ENCODE measurements around the gene STARD8. TPM values are rescaled to one million over a fixed set of nuclear protein-coding genes. Genes with fewer than 3 reads are reported as not detected.

STARD8 gene
- polyA plus RNA-seq, 2 of the 4 experiments (the other 2 are of a cell fraction) = 1.6 to 1.7 TPM

DNA sequence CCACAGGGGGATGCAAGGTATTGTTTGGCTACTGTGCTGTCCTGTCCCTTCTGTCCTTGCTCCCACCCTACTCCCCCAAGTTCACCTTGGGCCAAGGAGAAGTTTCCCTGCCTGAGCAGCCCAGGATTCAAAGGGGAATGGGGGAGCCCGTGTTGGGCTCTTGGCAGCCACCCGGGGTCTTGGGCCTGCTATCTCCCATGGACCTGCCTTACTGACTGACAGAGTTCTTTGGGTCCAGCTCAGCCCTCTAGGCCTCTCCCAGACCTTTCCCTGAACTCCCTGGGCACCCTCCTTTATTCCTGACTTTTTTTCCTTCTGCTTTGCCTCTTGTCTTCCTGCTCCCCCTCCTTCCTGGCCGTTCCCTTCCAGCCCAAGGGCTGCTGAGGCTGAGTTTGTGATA is 67.4 kb downstream of the STARD8 start (continued):
- TF ChIP-seq, protein P1, sequence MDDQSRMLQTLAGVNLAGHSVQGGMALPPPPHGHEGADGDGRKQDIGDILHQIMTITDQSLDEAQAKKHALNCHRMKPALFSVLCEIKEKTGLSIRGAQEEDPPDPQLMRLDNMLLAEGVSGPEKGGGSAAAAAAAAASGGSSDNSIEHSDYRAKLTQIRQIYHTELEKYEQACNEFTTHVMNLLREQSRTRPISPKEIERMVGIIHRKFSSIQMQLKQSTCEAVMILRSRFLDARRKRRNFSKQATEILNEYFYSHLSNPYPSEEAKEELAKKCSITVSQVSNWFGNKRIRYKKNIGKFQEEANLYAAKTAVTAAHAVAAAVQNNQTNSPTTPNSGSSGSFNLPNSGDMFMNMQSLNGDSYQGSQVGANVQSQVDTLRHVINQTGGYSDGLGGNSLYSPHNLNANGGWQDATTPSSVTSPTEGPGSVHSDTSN (IDR thresholded peaks at IDR 0.05) = no peak
- TF ChIP-seq EHMT2 (IDR thresholded peaks at IDR 0.05; ENCODE audit: low read depth) (no peak), ZC3H11A (IDR thresholded peaks at IDR 0.05) (no peak)

GRCh38 chrX:68717196-68717595 is 69.7 kb downstream of the STARD8 start:
- POLR2A ChIA-PET = no interaction called here
- Histone ChIP-seq H3K4me1 (no peaks in the 10 kb centered on the region), H3K27ac (no peak overlapping the region), H3K9me3 (no peaks in the 10 kb centered on the region), H3K4me2 (no peak overlapping the region), H3K4me3 (no peak overlapping the region)
- no peak for DNase-seq (ENCODE audit: low read depth in 1 of 2, low spot score in 1 of 2)
- ATAC-seq = no peak
- CTCF ChIA-PET = interaction anchor here (1.0 to 2.2 kb wide), 3 partner anchors 15 to 534 kb away, joined by 3 to 10 read pairs (median 8); no protein-coding TSS in a partner anchor
- TF ChIP-seq MAFK (IDR thresholded peaks at IDR 0.05; ENCODE audit: partially characterized antibody) = no peak
- TF ChIP-seq NFE2L2 (conservative IDR thresholded peaks at IDR 0.05; ENCODE audit: low read length) = no peak
- FAIRE-seq = no peak
- 80% methylated on average over 1 of the region's 13 CpGs for WGBS (ENCODE audit: missing lambda C conversion rate)

- Histone ChIP-seq H3K4me1 (no peaks in the 10 kb centered on the region), H3K4me2 (no peak overlapping the region), H3K4me3 (no peak overlapping the region), H3K27ac (no peak overlapping the region), H3K9me3 (no peaks in the 10 kb centered on the region)
- ATAC-seq = no peak
- 82% methylated on average over 2 of the region's 24 CpGs for WGBS (ENCODE audit: missing lambda C conversion rate)
- DNase-seq (ENCODE audit: low read depth in 1 of 2, low spot score in 1 of 2) = no peak
- no peak for FAIRE-seq
- no peak for TF ChIP-seq KDM5A (IDR thresholded peaks at IDR 0.05)
- TF ChIP-seq HOXA7 (CRISPR knock-in tag; IDR thresholded peaks at IDR 0.05) = no peak
- no peak for TF ChIP-seq TP53 (CRISPR knock-in tag; IDR thresholded peaks at IDR 0.05)
- no peak for TF ChIP-seq MAFK (IDR thresholded peaks at IDR 0.05; ENCODE audit: partially characterized antibody)
- no peak for TF ChIP-seq RNF2 (IDR thresholded peaks at IDR 0.05; ENCODE audit: borderline replicate concordance, low read depth)
- TF ChIP-seq MYC (IDR thresholded peaks at IDR 0.05; ENCODE audit: borderline replicate concordance, low read length) = no peak
- TF ChIP-seq, protein P2, sequence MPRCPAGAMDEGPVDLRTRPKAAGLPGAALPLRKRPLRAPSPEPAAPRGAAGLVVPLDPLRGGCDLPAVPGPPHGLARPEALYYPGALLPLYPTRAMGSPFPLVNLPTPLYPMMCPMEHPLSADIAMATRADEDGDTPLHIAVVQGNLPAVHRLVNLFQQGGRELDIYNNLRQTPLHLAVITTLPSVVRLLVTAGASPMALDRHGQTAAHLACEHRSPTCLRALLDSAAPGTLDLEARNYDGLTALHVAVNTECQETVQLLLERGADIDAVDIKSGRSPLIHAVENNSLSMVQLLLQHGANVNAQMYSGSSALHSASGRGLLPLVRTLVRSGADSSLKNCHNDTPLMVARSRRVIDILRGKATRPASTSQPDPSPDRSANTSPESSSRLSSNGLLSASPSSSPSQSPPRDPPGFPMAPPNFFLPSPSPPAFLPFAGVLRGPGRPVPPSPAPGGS (IDR thresholded peaks at IDR 0.05) = no peak
- TF ChIP-seq EHF (CRISPR knock-in tag; IDR thresholded peaks at IDR 0.05) = no peak
- TF ChIP-seq CHD2 (IDR thresholded peaks at IDR 0.05; ENCODE audit: low read length, partially characterized antibody) = no peak
- TF ChIP-seq E2F6 (IDR thresholded peaks at IDR 0.05; ENCODE audit: borderline replicate concordance, low read depth) = no peak
- TF ChIP-seq ZFP36 (IDR thresholded peaks at IDR 0.05; ENCODE audit: borderline replicate concordance, partially characterized antibody) = no peak
- no peak for TF ChIP-seq HDAC2 (IDR thresholded peaks at IDR 0.05)
- POLR2A ChIA-PET = no interaction called here
- CTCF ChIA-PET = interaction anchor here (1.4 to 2.2 kb wide), 2 partner anchors 14 to 521 kb away, joined by 4 to 10 read pairs; no protein-coding TSS in a partner anchor
These were observed 70.4 kb downstream of the STARD8 start for GRCh38 chrX:68717663-68718442.

DNA sequence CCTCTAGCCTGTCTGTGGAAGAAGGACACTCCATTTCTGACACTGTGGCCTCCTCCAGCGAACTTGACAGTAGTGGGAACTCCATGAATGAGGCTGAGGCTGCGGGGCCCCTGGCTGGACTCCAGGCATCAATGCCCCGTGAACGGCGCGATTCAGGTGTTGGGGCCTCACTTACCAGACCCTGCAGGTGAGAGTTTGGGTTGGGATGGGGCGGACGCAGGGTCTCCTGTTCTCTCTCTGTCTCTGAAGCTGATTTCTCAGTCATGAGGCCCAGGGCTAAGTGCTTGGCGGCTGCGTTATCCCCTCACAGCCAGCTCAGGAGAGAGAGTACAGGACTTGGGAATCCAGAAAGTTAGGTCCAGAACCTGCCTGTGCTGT is 71.0 kb downstream of the STARD8 start:
- POLR2A ChIA-PET = no interaction called here
- WGBS (ENCODE audit: missing lambda C conversion rate) = 92% methylated on average over 2 of the region's 10 CpGs

More for the DNA sequence above, 71.0 kb downstream of the STARD8 start:
- Histone ChIP-seq H3K4me1 (no peaks in the 10 kb centered on the region), H3K4me3 (no peak overlapping the region), H3K4me2 (no peak overlapping the region), H3K9me3 (no peaks in the 10 kb centered on the region), H3K27ac (no peak overlapping the region)
- CTCF ChIA-PET = interaction anchor here (1.4 to 2.0 kb wide), 2 partner anchors 7 to 522 kb away, joined by 4 to 5 read pairs; no protein-coding TSS in a partner anchor
- DNase-seq (ENCODE audit: low read depth in 1 of 2, low spot score in 1 of 2) (no peak), FAIRE-seq (no peak), ATAC-seq (no peak)
- no peak for TF ChIP-seq MAFK (IDR thresholded peaks at IDR 0.05; ENCODE audit: partially characterized antibody)
- TF ChIP-seq, protein P3, sequence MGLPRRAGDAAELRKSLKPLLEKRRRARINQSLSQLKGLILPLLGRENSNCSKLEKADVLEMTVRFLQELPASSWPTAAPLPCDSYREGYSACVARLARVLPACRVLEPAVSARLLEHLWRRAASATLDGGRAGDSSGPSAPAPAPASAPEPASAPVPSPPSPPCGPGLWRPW (IDR thresholded peaks at IDR 0.05) = no peak
- no peak for TF ChIP-seq HOXB13 (CRISPR knock-in tag; IDR thresholded peaks at IDR 0.05; ENCODE audit: low read depth)
- TF ChIP-seq CHD4 (IDR thresholded peaks at IDR 0.05; ENCODE audit: borderline replicate concordance) = no peak
- TF ChIP-seq, protein P4, sequence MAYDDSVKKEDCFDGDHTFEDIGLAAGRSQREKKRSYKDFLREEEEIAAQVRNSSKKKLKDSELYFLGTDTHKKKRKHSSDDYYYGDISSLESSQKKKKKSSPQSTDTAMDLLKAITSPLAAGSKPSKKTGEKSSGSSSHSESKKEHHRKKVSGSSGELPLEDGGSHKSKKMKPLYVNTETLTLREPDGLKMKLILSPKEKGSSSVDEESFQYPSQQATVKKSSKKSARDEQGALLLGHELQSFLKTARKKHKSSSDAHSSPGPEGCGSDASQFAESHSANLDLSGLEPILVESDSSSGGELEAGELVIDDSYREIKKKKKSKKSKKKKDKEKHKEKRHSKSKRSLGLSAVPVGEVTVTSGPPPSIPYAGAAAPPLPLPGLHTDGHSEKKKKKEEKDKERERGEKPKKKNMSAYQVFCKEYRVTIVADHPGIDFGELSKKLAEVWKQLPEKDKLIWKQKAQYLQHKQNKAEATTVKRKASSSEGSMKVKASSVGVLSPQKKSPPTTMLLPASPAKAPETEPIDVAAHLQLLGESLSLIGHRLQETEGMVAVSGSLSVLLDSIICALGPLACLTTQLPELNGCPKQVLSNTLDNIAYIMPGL (CRISPR knock-in tag; IDR thresholded peaks at IDR 0.05; ENCODE audit: borderline replicate concordance) = no peak
- TF ChIP-seq HEYL (CRISPR knock-in tag; IDR thresholded peaks at IDR 0.05) = no peak
- TF ChIP-seq FOSL2 (IDR thresholded peaks at IDR 0.05) = no peak
- TF ChIP-seq FOSL2 (CRISPR knock-in tag; IDR thresholded peaks at IDR 0.05) = no peak

All from A549 (cell line).